ENCODE results near the gene PJA1. TPM values are rescaled to one million over a fixed set of nuclear protein-coding genes. Genes with fewer than 3 reads are reported as not detected.

PJA1 gene
- total RNA-seq, 1 donor = 16.7 TPM

DNA sequence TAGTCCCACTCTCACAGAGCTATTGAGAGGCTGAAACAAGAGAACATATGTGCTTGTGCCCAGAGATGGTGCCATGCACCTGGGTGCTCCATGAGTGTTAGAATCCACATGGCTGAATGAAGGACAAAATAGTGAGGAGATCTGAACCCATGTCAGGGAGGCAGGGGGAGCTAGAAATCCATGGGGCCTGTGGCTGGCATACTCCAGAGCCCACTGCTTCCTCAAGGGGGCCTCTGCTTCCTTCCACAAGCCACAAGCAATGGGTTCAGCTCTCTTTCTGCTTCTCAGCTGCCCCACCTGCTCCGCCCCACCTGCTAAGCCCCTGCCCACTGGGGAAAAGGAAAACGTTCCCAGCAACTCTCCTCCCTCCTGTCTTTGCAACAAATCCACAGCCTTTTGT, 46.1 kb downstream of the PJA1 start:
- no peak for DNase-seq (ENCODE audit: low read depth in 2 of 3, low spot score in 2 of 3)

DNA sequence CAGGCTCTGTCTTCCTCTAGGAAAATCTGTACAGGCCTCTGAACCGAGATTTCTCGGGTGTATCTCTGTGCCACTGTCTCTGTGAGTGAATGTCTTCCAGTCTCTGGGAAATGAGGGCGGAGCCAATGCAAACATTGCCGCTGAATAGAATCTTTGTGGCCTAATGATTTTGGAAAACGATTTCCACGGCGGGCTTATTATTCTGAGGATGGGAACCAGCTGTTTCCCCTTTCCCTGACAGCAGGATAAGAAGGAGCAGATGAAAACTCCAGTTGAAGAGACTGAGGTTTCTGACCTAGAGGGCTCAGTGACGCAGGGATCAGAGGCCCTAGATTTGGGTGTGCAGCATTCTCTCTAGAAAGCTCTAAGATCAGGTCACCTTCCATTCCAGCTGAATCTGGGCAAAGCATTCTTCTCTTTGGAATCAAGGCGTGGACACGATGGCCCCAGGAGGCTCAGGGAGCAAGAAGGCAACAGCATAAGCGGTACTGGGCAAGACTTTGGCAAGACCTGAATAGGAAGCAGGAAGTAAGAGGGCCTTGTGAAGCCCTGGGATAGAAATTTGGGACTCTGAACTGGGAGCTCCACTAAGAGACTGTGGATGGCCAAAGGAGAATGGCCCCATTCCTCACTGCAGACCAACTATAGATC, 47.3 kb downstream of the PJA1 start:
- DNase-seq (ENCODE audit: low read depth in 2 of 3, low spot score in 2 of 3) = no peak

DNA sequence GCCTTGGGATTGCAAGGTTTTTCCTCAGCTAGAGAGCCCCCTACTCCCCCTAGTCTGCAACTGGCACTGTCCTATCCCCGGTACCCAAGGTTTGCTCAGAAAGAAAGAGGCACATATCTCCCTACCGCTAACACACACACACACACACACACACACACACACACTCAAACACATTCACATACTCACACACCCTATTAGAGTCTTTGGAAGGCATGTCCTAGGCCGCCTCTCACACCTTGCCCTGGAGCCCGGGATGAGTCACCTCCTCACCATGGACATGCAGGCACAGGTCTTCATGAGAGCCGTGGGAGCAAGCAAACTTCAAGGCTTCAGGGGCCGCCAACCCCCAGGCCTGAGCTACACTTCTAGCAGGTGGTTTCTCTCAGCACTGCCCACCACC, 49.2 kb downstream of the PJA1 start:
- no peak for DNase-seq (ENCODE audit: low read depth in 2 of 3, low spot score in 2 of 3)

GRCh38 chrX:69113723-69114122, 51.5 kb downstream of the PJA1 start:
- DNase-seq (ENCODE audit: low read depth in 2 of 3, low spot score in 2 of 3) = no peak
